B cell (primary cell): ENCODE data around the gene TUSC7. TPM values are rescaled to one million over a fixed set of nuclear protein-coding genes. Genes with fewer than 3 reads are reported as not detected.

Experiments
- ATAC-seq: fragments of 200-7000 bp; cut with Tn5 transposase; one replicate; pipeline ENCODE4 v1.10.0; 2021; ENCODE audit warnings: low read depth, mild to moderate bottlenecking, moderate number of reproducible peaks, moderate library complexity
- CTCF ChIA-PET: fragments of 350-600 bp; sonication (Branson Sonifier 250); formaldehyde crosslinking; loops from one replicate; lab custom pipeline; 2021; ENCODE audit warnings: antibody characterized with exemption, inconsistent platforms; lab: Charles Lee
- POLR2A ChIA-PET: fragments of 350-600 bp; sonication (Branson Sonifier 250); formaldehyde crosslinking; loops from one replicate; lab custom pipeline; 2021; ENCODE audit warnings: antibody characterized with exemption; lab: Charles Lee
- DNase-seq: peaks from one replicate; pipeline ENCODE4 v3.0.0; 2013
- H2AFZ ChIP-seq: 2 replicates; pipeline ENCODE4 v1.6.1; 2012; ENCODE audit warnings: mild to moderate bottlenecking, low read depth, low read length; ENCODE audit not compliant: insufficient read depth, poor library complexity, severe bottlenecking
- H3K27ac ChIP-seq, 2 donors: 1 replicate in 1 of 2; 2 replicates in 1 of 2; pipeline ENCODE4 v1.5.1; 2012 to 2013; ENCODE audit warnings: low read length in 2 of 2, mild to moderate bottlenecking in 2 of 2, moderate library complexity in 1 of 2
- H3K27me3 ChIP-seq, 4 experiments: fragments of 200-600 bp in 1 of 4; sonication (generic) in 1 of 4; replicated peaks in 1 of 4; 1 replicate in 2 of 4; 2 replicates in 2 of 4; pipeline versions ENCODE4 v1.6.1 to v1.7.0; 2013 to 2016; ENCODE audit warnings: low read length in 3 of 4, mild to moderate bottlenecking in 2 of 4, mixed read lengths in 1 of 4, moderate library complexity in 1 of 4; ENCODE audit not compliant: insufficient read depth in 4 of 4, control insufficient read depth in 3 of 4; ENCODE audit errors: control extremely low read depth in 1 of 4
- H3K36me3 ChIP-seq, 2 experiments: replicated peaks in 1 of 2; 1 replicate in 1 of 2; 2 replicates in 1 of 2; pipeline versions ENCODE4 v1.6.1 to v1.7.1; 2013; ENCODE audit warnings: low read length in 1 of 2; ENCODE audit not compliant: insufficient read depth in 2 of 2, control insufficient read depth in 1 of 2; ENCODE audit errors: control extremely low read depth in 1 of 2, extremely low read depth in 1 of 2
- H3K4me1 ChIP-seq, 2 donors: fragments of 200-600 bp in 1 of 2; sonication (generic) in 1 of 2; 1 replicate in 1 of 2; 2 replicates in 1 of 2; pipeline versions ENCODE4 v1.5.1 to v1.6.1; 2013 to 2017; ENCODE audit warnings: low read length in 2 of 2; ENCODE audit not compliant: control insufficient read depth in 2 of 2, insufficient read depth in 2 of 2
- H3K4me2 ChIP-seq: replicated peaks from 2 replicates; pipeline ENCODE3; 2012; ENCODE audit warnings: mild to moderate bottlenecking, low read depth, low read length; ENCODE audit not compliant: poor library complexity, severe bottlenecking
- H3K4me3 ChIP-seq, 5 experiments: fragments of 200-600 bp in 1 of 5; sonication (generic) in 1 of 5; 1 replicate in 3 of 5; 2 replicates in 2 of 5; pipeline versions ENCODE4 v1.5.1 to v1.7.0; 2011 to 2016; ENCODE audit warnings: low read length in 4 of 5, mild to moderate bottlenecking in 4 of 5, low read depth in 2 of 5, control low read depth in 1 of 5, moderate library complexity in 1 of 5; ENCODE audit not compliant: insufficient read depth in 1 of 5; ENCODE audit errors: control extremely low read depth in 1 of 5, extremely low read depth in 1 of 5
- H3K79me2 ChIP-seq: fragments of 200-600 bp; sonication (generic); one replicate; pipeline ENCODE4 v1.6.0; 2016; ENCODE audit warnings: low read length; ENCODE audit not compliant: control insufficient read depth, insufficient read depth
- H3K9ac ChIP-seq: fragments of 200-600 bp; sonication (generic); 2 replicates; pipeline ENCODE4 v1.6.1; 2017; ENCODE audit warnings: mild to moderate bottlenecking, low read length, moderate library complexity
- H3K9me3 ChIP-seq, 3 donors: one replicate each; pipeline versions ENCODE4 v1.6.1 to v1.7.1; 2013; ENCODE audit warnings: low read length in 2 of 3; ENCODE audit not compliant: control insufficient read depth in 2 of 3, insufficient read depth in 1 of 3; ENCODE audit errors: control extremely low read depth in 1 of 3
- H4K20me1 ChIP-seq: 2 replicates; pipeline ENCODE4 v1.6.0; 2012; ENCODE audit warnings: mild to moderate bottlenecking, low read length; ENCODE audit not compliant: insufficient read depth, control insufficient read depth, poor library complexity, severe bottlenecking
- H3K27ac Mint-ChIP-seq: one replicate; pipeline ENCODE4 v1.8.0; 2021; ENCODE audit warnings: mixed read lengths
- H3K27me3 Mint-ChIP-seq: one replicate; pipeline ENCODE4 v1.8.0; 2021; ENCODE audit warnings: mixed read lengths
- H3K4me1 Mint-ChIP-seq: one replicate; pipeline ENCODE4 v1.8.0; 2021; ENCODE audit warnings: mixed read lengths
- H3K4me3 Mint-ChIP-seq: one replicate; pipeline ENCODE4 v1.8.0; 2021; ENCODE audit warnings: mixed read lengths
- H3K9me3 Mint-ChIP-seq: one replicate; pipeline ENCODE4 v1.8.0; 2022; ENCODE audit warnings: mixed read lengths; ENCODE audit not compliant: insufficient read depth
- CTCF ChIP-seq: fragments of 200-600 bp; IDR thresholded peaks from one replicate; pipeline ENCODE4 v1.8.0; 2022; ENCODE audit warnings: antibody characterized with exemption, mild to moderate bottlenecking
- EZH2 ChIP-seq: IDR thresholded peaks from 2 replicates; pipeline ENCODE4 v1.6.1; 2012; ENCODE audit warnings: borderline replicate concordance, low read depth, mild to moderate bottlenecking, moderate library complexity, low read length; ENCODE audit not compliant: insufficient read depth, poor library complexity, severe bottlenecking
- WGBS: methylation state at CpG from one replicate; pipeline ENCODE4 v1.1.5; 2013; ENCODE audit warnings: missing lambda C conversion rate; ENCODE audit not compliant: insufficient coverage; 5-methylcytosine and 5-hydroxymethylcytosine counted together
- intact Hi-C: fragments of 100-400 bp; cut with micrococcal nuclease; formaldehyde crosslinking; loops from one replicate; pipeline ENCODE4 v1.10.0; 2022
- polyA minus RNA-seq: library from RNA; depleted of rRNA, polyadenylated mRNA; stranded (reverse); fragments of >200 nt; gene quantifications from 2 replicates; pipeline ENCODE4 v1.2.3, GENCODE V29; 2012
- polyA plus RNA-seq: library from polyadenylated mRNA; depleted of rRNA; stranded (reverse); fragments of >200 nt; gene quantifications from 2 replicates; pipeline ENCODE4 v1.2.3, GENCODE V29; 2012
- total RNA-seq, 2 donors: library from RNA; stranded (reverse); fragments of 120-200 nt in 1 of 2; gene quantifications; 1 replicate in 1 of 2; 2 replicates in 1 of 2; pipeline versions ENCODE4 v1.2.3 to v1.2.4, GENCODE V29; 2013 to 2022

The TUSC7 gene
- total RNA-seq (not detected in 2 replicates), polyA plus RNA-seq (not detected in 2 replicates), polyA minus RNA-seq (not detected in 2 replicates)
- not detected for total RNA-seq (2013)

DNA sequence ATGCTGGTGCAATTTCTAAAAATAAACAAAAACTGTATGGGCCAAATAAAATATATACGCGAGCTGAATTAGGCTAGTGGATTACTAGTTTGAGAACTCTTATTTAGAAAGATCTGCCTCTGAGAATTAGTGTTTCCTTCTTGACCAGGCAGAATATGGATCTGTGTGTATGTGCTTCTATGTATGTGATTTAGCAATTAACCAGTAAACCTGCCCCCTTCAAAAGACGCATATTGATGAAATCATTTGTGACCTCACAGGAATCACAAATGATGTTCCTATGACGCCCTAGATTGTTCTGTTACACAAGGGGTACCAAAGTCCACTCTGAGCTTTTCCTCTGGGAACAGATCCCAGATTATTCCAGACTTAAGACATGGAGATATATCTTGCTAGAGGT lies at the start of gene TUSC7:
Gene TUSC7 (plus strand): TSS at position 301 of the 400 bp plus-strand sequence.
- Histone ChIP-seq H3K27ac (no peak within 1 kb of the TSS), H3K4me1 (no peaks in the 10 kb centered on the region), H3K79me2 (no peaks in the 10 kb centered on the region), H3K4me3 (no peak within 1 kb of the TSS), H3K9me3 (peaks cover 0 to 1% (median 0%) of the 10 kb centered on the region in 3 donors), H3K9ac (no peak within 1 kb of the TSS), H3K36me3 (no peaks in the 10 kb centered on the region), H3K4me2 (no peak within 1 kb of the TSS), H4K20me1 (no peaks in the 10 kb centered on the region), H2AFZ (no peak within 1 kb of the TSS), H3K27me3 (no peaks in the 10 kb centered on the region)
- Mint-ChIP-seq H3K27ac (no peak within 1 kb of the TSS), H3K4me3 (no peak within 1 kb of the TSS), H3K4me1 (no peaks in the 10 kb centered on the region), H3K9me3 (no peaks in the 10 kb centered on the region), H3K27me3 (no peaks in the 10 kb centered on the region)
- POLR2A ChIA-PET = no interaction called here
- CTCF ChIA-PET = no interaction called here
- intact Hi-C loops = no loop called here
- no peak for ATAC-seq
- no peak for TF ChIP-seq CTCF
- TF ChIP-seq EZH2 = no peak
- WGBS = 76% methylated on average over 2 of the region's 4 CpGs
- no peak for DNase-seq

GRCh38 chr3:116661196-116661595 lies 48.4 kb upstream of the TUSC7 start:
- DNase-seq (no peak), ATAC-seq (no peak)
- intact Hi-C loops = no loop called here
- Histone ChIP-seq H3K4me3 (no peak overlapping the region), H4K20me1 (no peaks in the 10 kb centered on the region), H3K9me3 (no peaks in the 10 kb centered on the region), H3K4me1 (no peaks in the 10 kb centered on the region), H3K27ac (no peak overlapping the region), H3K4me2 (no peak overlapping the region), H2AFZ (no peak overlapping the region), H3K79me2 (no peaks in the 10 kb centered on the region), H3K36me3 (no peaks in the 10 kb centered on the region), H3K9ac (no peak overlapping the region), H3K27me3 (no peaks in the 10 kb centered on the region)
- no peaks in the 10 kb centered on the region for H3K4me1 Mint-ChIP-seq
- ChIA-PET CTCF (no interaction called here), POLR2A (no interaction called here)
- H3K9me3 Mint-ChIP-seq = peaks cover 3% of the 10 kb centered on the region
- TF ChIP-seq EZH2 (no peak), CTCF (no peak)
- H3K27ac Mint-ChIP-seq = no peak overlapping the region
- no CpG with 5 or more reads among the region's 1 CpG for WGBS
- no peak overlapping the region for H3K4me3 Mint-ChIP-seq
- H3K27me3 Mint-ChIP-seq = no peaks in the 10 kb centered on the region
